ENCODE data around the gene CNKSR3.

The CNKSR3 gene

GRCh38 chr6:154494592-154495311 lies 15.7 kb downstream of the CNKSR3 start:
- H3K9me3 ChIP-seq (ENCODE audit: low read length): no peaks in the 10 kb centered on the region
- no peaks in the 10 kb centered on the region for H3K4me1 ChIP-seq (ENCODE audit: insufficient read depth, low read length, severe bottlenecking)
- H3K36me3 ChIP-seq (ENCODE audit: insufficient read depth, low read length): no peaks in the 10 kb centered on the region
- H2AFZ ChIP-seq (ENCODE audit: low read length): no peak overlapping the region
- no peak overlapping the region for H3K9ac ChIP-seq (ENCODE audit: low read length)
- H3K27ac ChIP-seq (ENCODE audit: low read depth, low read length, poor library complexity, severe bottlenecking): no peak overlapping the region
- H4K20me1 ChIP-seq (ENCODE audit: insufficient read depth, low read length): no peaks in the 10 kb centered on the region
- no peak for TF ChIP-seq CTCF (IDR thresholded peaks at IDR 0.05; ENCODE audit: low read length)
- TF ChIP-seq EZH2 (IDR thresholded peaks at IDR 0.05; ENCODE audit: borderline replicate concordance, low read length): no peak
- H3K4me2 ChIP-seq (ENCODE audit: low read length): no peak overlapping the region
- H3K79me2 ChIP-seq (ENCODE audit: insufficient read depth, low read length): no peaks in the 10 kb centered on the region
- H3K4me3 ChIP-seq (ENCODE audit: low read depth, low read length, poor library complexity, severe bottlenecking): no peak overlapping the region
- H3K9me2 ChIP-seq (ENCODE audit: low read depth, low read length): no peaks in the 10 kb centered on the region
- no peaks in the 10 kb centered on the region for H3F3A ChIP-seq (ENCODE audit: insufficient read depth, low read length)
- no peaks in the 10 kb centered on the region; the same call in 1 of the 2 replicates for H3K27me3 ChIP-seq (ENCODE audit: insufficient read depth, low read length)

- Histone ChIP-seq H3K79me2 (ENCODE audit: insufficient read depth, low read length) (no peaks in the 10 kb centered on the region), H3K9me3 (ENCODE audit: low read length) (no peaks in the 10 kb centered on the region), H3K9ac (ENCODE audit: low read length) (no peak overlapping the region)
Observed at GRCh38 chr6:154491567-154492470, 18.7 kb downstream of the CNKSR3 start.

GRCh38 chr6:154489822-154490221 lies 20.7 kb downstream of the CNKSR3 start:
- no peaks in the 10 kb centered on the region for H3F3A ChIP-seq (ENCODE audit: insufficient read depth, low read length)
- H4K20me1 ChIP-seq (ENCODE audit: insufficient read depth, low read length): no peaks in the 10 kb centered on the region
- no peak overlapping the region for H3K4me3 ChIP-seq (ENCODE audit: low read depth, low read length, poor library complexity, severe bottlenecking)
- H3K27me3 ChIP-seq (ENCODE audit: insufficient read depth, low read length): no peaks in the 10 kb centered on the region
- no peak overlapping the region for H2AFZ ChIP-seq (ENCODE audit: low read length)
- H3K9ac ChIP-seq (ENCODE audit: low read length): no peak overlapping the region
- H3K9me3 ChIP-seq (ENCODE audit: low read length): no peaks in the 10 kb centered on the region
- no peak overlapping the region for H3K4me2 ChIP-seq (ENCODE audit: low read length)
- TF ChIP-seq EZH2 (IDR thresholded peaks at IDR 0.05; ENCODE audit: borderline replicate concordance, low read length) (no peak), CTCF (IDR thresholded peaks at IDR 0.05; ENCODE audit: low read length) (no peak)
- H3K79me2 ChIP-seq (ENCODE audit: insufficient read depth, low read length): no peaks in the 10 kb centered on the region
- H3K36me3 ChIP-seq (ENCODE audit: insufficient read depth, low read length): no peaks in the 10 kb centered on the region
- H3K9me2 ChIP-seq (ENCODE audit: low read depth, low read length): no peaks in the 10 kb centered on the region
- no peaks in the 10 kb centered on the region for H3K4me1 ChIP-seq (ENCODE audit: insufficient read depth, low read length, severe bottlenecking)
- H3K27ac ChIP-seq (ENCODE audit: low read depth, low read length, poor library complexity, severe bottlenecking): no peak overlapping the region

More at GRCh38 chr6:154491567-154492470, 18.7 kb downstream of the CNKSR3 start:
- Histone ChIP-seq H3K27ac (ENCODE audit: low read depth, low read length, poor library complexity, severe bottlenecking) (no peak overlapping the region), H3K4me3 (ENCODE audit: low read depth, low read length, poor library complexity, severe bottlenecking) (no peak overlapping the region), H3K27me3 (ENCODE audit: insufficient read depth, low read length) (no peaks in the 10 kb centered on the region), H3K4me2 (ENCODE audit: low read length) (no peak overlapping the region), H4K20me1 (ENCODE audit: insufficient read depth, low read length) (no peaks in the 10 kb centered on the region), H3K9me2 (ENCODE audit: low read depth, low read length) (no peaks in the 10 kb centered on the region), H3K36me3 (ENCODE audit: insufficient read depth, low read length) (no peaks in the 10 kb centered on the region), H3K4me1 (ENCODE audit: insufficient read depth, low read length, severe bottlenecking) (no peaks in the 10 kb centered on the region), H2AFZ (ENCODE audit: low read length) (no peak overlapping the region), H3F3A (ENCODE audit: insufficient read depth, low read length) (no peaks in the 10 kb centered on the region)
- TF ChIP-seq EZH2 (IDR thresholded peaks at IDR 0.05; ENCODE audit: borderline replicate concordance, low read length): no peak
- TF ChIP-seq CTCF (IDR thresholded peaks at IDR 0.05; ENCODE audit: low read length): no peak
